GM18508 (cell line): ENCODE measurements around the gene NONO.
"Not testable (repeated sequence)": the region's sequence is repeated elsewhere in the genome, so short reads cannot be mapped to it uniquely, and the experiment has no call there.

Experiments
- ATAC-seq: cut with Tn5 transposase; IDR thresholded peaks from one replicate; pipeline ENCODE4 v1.9.1; 2021; ENCODE audit warnings: moderate number of reproducible peaks; ENCODE audit not compliant: insufficient read depth, unreplicated experiment

NONO gene, protein sequence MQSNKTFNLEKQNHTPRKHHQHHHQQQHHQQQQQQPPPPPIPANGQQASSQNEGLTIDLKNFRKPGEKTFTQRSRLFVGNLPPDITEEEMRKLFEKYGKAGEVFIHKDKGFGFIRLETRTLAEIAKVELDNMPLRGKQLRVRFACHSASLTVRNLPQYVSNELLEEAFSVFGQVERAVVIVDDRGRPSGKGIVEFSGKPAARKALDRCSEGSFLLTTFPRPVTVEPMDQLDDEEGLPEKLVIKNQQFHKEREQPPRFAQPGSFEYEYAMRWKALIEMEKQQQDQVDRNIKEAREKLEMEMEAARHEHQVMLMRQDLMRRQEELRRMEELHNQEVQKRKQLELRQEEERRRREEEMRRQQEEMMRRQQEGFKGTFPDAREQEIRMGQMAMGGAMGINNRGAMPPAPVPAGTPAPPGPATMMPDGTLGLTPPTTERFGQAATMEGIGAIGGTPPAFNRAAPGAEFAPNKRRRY

DNA sequence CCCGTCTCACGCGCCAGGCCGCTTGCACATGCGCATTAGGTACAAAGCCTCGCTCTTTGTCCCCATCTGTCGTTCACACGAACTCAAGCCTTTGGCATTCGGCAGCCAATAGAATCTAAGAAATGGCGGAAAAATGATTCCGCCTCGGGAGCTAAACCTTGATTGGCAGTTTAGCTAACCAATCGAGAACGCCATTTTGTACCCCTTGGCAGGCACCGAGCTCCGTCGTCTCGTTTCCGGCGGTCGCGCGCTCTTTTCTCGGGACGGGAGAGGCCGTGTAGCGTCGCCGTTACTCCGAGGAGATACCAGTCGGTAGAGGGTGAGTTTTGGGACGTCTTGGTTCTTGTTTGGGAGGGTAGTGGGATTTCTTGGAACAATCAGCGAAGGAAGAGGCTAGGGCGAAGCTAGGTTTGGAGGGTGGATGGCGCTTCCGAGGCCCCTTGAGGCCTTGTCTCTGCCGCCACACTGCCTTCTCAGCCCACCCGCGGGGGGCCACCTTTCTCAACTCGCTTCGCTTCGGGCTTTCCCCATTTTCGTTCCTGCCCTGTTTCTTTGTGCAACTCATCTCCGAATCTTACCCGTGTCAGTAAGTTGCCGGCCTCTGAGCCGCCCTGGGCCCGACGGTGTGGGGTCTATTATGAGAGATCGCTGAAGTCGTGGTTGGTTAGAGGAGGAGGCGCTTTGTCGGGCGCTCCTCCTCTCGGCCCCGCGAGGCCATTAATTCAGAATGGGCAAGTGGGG lies at the start of gene NONO:
NONO (plus strand) TSS at position 233 of the 741 bp plus-strand sequence. CDS start 7,003 bp downstream, outside the sequence.
- ATAC-seq, result peak; percentile 88

DNA sequence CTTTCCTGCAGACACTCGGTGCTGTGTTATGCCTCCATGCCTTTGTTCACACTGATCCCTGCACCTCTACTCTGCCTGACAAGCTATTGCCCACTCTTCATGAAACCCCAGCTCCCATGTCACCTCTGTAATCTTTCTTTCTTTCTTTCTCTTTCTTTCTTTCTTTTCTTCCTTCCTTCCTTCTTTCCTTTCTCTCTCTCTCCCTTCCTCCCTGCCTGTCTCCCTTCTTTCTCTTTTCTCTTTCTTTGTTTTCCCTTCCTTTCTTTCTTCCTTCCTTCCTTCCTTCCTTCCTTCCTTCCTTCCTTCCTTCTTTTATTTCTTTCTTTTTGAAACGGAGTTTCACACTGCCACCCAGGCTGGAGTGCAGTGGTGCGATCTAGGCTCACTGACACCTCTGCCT lies 48.0 kb upstream of the NONO start:
- ATAC-seq, result no peak

DNA sequence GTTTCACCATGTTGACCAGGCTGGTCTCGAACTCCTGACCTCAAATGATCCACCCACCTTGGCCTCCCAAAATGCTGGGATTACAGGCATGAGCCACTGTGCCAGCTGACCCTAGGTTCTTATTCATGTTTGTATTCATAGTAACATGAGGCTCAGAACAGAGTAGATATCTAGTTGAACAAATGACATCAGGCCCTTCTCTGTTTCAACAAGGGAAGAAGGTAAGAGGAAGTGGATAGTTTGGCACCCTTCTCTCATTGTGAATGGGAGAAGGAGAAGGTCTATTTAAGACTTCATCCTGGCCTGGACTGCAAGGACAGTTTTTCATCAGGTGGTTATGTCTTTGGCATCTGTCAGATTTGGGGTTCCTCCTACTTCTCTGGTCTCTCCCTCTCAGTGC lies 46.6 kb upstream of the NONO start:
- ATAC-seq, result no peak

DNA sequence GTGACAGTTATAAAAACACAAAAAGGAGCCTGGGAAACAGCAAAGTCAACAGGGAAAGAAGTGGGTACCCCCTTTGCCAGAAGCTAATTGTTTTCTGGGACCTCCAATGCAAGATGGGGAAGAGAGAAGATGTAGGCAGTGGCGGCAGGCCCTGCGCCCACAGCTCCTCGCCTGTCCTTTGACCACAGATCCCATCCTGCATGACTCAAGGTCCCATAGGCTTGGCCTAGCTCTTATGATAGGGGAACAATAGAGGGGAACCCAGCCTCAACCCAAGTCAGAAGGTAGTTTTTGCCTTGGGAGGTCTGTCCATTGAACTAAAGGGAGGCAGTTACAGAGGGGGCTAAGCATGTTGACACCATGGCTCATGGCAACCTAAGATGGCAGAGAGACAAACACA lies 43.7 kb upstream of the NONO start:
- no peak for ATAC-seq

DNA sequence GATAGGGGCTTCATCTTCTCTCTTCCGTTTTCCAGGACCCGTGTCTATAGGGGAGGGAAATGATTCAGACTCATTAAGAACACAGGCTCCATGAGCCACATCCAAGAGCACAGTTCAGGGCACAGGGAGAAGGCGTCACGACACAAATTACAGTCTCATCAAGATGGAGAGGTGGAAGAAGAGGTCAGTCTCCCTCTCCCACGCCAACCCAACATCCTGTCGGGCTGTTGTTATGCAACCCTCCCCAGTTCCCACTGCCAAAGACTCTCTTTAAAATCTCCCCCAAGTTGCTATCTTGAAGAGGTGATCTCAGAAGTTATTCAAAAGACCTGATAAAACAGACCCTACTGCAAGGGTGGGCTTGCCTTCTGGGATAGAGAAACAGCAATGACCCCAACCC lies 42.1 kb upstream of the NONO start:
- no peak for ATAC-seq

DNA sequence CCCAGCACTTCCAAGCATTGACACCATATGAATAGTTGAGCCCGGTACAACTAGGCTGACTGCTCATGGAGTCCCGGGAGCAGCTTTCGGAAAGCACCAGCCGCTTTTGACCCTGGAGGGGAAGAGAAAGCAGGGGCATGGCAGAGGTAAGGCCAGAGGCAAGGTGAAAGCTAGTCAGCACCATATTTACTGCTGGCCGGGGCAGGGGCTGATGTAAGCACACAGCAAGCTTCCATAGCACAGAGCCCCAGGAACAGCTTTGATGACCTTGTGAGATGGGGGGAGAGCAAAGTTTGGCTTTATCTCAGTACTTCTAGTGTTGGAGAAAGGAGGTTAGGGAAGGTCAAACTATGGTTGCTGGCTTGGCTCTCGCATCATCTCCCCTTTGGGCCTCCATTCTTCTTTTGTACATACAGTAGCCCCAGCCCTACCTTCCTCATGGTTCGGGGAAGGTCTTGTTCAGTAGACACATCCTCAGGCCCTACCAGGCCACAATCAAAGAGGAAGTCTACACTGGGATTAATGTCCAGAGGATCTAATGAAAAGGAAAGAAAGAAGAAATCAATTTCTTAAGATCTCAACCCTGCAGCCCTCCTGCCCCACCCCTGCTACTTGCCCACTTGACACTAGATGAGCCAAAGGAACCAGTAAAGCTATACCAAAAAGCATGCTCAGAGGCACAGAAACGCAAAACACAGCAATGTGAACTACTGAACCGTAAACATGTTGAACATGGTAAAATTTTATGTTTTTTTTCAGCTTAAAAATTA lies 38.9 kb upstream of the NONO start:
- ATAC-seq, result no peak

DNA sequence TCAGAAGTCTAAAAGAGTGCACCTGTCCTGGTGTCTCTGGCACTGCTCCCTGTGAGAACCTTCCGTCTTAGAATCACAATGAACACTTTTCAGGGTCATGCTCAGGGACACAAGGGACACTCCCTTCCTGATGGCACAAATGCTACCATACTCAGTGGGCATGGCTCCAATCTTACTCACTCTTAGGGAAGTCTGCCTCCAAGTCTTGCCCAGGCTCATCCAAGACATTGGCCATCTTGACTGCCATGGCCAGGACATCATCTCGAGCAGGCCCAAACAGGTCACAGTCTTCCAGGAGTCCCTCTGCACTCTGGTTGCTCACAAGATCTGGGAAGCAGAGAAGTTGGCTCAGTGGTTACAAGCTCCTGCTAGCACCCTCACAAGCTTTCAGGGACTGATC lies 38.3 kb upstream of the NONO start:
- ATAC-seq, result no peak

DNA sequence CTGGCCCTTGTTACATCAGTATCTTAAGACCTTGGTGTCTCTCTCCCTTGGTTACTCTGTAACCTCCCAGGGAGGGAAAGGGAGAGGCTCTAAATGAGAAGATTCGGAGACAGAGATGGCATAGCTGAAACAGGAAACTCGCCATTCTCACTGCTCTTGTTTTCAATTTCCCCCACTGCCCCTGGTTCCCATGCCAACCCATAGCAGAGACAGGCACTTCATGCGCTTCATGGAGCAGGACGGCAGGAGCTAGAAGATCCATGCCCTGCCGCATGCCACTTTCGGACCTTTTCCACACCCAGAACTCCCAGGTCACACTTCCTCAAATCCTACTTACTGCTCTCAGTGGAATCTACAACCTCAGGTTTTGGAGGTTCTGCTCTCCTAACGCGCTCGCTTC lies 32.6 kb upstream of the NONO start:
- no peak for ATAC-seq

DNA sequence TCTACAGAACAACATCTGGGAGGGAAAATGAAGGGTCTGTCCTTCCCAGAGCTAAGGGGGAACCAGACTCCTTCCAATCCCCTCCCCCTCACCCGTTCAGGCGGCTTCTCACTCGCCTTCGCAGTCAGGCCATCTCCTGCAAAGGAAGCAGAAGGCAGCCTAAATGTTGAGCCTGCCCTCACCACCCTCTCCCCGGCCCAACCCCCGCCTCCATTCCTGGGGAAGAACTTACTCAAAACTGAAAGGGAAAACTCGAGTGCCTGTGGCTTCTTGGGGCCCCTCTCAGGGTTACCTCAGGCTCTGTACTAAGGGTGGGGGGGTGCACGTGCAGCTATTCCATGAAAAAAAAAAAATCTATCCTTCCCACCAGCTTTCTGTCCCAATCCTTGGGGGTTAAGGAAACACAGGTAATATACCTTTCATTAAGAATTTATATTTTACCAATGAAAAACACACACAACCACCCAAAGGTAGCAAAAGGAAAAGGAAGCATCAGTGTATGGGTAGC lies 31.9 kb upstream of the NONO start:
- no peak for ATAC-seq

DNA sequence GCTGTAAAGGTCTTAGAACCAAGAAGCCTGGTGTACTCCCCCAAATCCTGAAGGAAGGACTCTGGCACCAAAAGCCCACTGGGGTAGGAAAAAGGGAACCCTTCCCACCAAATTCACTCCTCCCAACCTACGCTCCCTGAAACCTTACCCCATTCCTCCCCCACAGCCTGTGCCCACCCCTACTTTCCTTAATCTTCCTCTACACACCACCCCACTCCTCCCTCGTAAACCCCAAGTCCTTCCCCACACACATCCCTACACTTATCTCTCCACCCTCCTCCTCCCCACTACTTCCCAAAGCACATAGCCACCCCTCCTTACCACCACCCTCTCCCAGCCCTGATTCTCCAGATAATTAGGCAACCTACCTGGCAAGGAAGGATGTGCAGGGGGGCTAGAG lies 31.2 kb upstream of the NONO start:
- no peak for ATAC-seq

DNA sequence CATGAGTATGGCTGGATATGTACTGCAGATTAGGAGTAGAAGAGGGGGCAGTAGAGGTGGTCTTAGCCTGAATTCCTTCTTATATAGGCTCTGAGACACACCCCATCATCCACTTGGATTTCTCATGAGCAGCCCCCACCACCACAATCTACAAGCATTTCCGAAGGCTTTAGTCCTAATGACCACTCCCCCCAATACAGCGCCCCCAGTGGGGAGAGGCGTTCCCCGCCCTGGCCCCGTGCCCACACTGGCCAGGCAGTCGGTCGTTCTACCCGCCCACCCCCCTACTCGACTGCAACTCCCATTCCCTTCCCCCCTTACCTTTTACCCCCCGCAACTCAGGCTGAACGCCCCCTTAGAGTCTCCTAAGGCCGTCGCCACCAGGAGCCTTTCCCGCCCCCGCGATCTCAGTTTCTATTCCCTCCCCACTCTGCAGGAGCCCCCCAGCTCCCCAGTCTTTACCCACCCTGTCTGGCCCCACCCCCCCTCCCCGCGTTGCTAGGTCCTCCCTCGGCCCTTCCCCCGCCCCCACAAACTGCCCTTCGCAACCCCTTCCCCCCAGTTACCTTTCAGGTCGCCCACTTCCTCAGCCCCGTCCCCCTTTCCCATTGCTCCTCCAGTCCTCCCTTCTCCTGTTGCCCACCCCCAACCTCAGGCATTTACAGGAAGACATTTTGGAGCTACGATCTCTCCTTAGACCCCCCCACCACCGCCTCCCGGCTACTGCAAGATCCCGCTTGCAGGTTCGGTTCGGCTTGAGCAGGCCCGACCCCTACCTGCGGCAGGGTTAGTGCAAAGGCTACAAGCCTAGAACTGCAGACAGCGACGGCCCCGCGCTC lies 30.0 kb upstream of the NONO start:
- ATAC-seq, result no peak

DNA sequence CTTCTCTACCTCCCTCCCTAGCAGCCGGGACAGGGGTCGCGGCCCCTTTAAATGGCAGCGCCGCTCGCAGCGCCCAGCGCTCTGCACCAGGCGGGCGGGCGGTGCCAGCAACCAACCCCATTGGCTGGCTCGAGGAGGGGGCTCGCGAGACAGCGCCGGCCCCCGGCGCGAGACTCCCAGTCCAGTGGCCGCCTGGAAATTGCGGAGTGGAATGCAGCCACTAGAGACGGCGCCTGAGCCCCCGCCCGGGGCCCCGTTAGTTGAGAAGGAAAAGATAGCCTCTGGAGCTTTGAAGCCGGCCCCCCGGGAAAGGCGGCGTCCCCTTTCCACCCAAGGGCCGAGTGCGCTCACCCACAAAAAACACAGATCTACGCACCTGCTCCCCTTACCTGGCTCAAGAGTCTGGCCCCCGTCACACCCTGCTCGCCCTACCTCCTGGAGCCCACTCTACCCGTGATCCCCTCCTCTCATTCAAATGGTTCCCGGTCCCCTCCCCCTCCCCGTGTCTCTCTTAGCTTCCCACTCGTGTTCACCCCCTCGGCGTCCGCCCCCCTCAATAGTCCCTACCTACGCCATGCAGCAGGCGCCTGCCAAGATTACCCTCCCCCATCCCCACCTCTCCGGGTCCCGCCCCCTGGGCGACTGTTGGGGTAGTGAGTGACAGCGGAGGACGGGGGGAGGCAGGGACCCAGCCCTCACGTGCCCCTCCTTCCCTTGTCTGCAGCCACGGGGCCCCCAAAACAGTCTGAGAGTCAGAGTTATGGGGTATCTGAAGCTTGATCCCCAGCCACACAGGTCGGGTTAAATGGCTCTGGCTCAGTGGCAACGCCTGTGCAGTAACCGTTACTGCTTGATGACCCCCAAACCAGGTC lies 29.1 kb upstream of the NONO start, which contains the start of gene ZMYM3:
ZMYM3 (minus strand) TSS at position 49 of the 872 bp plus-strand sequence. CDS start 885 bp downstream, outside the sequence.
- ATAC-seq, result peak; percentile 45

DNA sequence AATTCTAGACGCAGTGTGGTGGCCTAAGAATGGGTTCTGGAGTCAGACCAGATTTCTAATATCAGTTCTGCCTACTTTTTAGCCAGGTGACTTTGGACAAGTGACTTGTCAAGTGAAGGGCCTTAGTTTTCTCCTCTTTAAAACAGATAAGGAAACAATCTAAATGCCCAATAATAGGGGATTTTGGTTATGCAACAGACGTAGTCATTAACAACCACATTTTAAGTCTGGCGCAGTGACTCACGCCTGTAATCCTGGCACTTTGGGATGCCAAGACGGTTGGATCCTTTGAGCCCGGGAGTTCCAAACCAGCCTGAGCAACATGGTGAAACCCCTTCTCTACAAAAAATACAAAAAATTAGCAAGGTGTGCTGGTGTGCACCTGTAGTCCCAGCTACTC lies 27.4 kb upstream of the NONO start:
- ATAC-seq, result no peak

DNA sequence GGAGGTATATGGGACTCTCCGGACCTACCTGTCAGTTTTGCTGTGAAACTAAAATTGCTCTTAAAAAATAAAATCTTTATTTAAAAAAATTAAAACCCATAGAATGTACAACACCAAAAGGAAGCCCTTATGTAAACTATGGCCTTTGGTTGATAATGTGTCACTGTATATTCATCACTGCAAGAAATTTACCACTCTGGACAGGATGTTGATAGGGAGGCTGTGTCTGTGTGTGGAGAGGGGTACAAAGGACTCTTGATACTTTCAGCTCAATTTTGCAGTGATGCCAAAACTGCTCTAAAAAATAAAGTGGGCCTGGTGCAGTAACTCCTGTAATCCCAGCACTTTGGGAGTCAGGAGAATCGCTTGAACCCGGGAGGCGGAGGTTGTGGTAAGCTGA lies 26.6 kb upstream of the NONO start:
- no peak for ATAC-seq

DNA sequence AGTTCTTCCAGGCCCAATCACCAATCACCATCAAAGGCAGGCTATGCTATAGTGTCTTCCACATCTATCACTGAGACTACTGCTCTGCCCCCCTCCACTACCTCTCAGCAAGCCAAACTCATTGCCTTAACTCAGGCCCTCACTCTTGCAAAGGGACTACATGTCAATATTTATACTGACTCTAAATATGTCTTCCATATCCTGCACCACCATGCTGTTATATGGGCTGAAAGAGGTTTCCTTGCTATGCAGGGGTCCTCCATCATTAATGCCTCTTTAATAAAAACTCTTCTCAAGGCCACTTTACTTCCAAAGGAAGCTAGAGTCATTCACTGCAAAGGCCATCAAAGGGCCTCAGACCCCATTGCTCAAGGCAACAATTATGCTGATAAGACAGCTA lies 14.8 kb upstream of the NONO start:
- not testable (repeated sequence) for ATAC-seq

DNA sequence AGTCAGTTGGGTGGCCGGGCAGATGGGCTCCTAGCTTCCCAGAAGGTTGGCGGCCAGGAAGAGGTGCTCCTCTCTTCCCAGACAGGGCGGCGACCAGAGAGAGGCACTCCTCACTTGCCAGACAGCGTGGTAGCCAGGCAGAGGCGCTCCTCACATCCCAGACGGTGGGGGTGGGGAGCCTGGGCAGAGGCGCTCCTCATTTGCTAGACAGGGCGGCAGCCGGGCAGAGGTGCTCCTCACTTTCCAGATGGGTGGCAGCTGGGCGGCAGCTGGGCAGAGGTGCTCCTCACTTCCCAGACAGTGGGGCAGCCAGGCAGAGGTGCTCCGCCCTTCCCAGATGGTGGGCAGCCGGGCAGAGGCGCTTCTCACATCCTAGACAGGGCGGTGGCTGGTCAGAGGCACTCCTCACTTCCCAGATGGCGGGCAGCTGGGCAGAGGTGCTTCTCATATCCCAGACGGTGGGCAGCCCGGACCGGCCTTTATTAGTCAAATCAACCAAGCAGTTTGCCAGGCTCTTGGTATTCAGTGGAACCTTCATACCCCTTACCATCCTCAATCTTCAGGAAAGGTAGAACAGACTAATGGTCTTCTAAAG lies 13.5 kb upstream of the NONO start:
- ATAC-seq, result no peak

DNA sequence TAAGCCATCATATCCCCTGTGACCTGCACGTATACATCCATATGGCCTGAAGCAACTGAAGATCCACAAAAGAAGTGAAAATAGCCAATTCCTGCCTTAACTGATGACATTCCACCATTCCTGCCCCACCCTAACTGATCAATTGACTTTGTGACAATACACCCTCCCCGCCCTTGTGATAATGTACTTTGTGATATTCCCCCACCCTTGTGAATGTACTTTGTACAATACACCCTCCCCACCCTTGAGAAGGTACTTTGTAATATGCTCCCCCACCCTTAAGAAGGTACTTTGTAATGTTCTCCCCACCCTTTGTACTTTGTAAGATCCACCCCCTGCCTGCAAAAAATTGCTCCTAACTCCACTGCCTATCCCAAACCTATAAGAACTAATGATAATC lies 11.1 kb upstream of the NONO start:
- ATAC-seq, result not testable (repeated sequence)

DNA sequence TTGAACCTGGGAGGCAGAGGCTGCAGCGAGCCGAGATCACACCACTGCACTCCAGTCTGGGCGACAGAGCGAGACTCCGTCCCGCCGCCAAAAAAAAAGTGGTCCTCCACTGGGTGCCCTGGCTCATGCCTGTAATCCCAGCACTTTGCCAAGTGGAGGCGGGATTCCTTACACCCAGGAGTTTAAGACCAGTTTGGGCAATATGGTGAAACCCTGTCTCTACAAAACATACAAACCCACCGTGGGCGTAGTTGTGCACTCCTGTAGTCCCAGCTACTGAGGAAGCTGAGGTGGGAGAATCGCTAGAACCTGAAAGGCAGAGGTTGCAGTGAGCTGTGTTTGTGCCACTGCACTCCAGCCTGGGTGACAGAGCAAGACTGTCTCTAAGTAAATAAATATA lies 2.1 kb upstream of the NONO start:
- not testable (repeated sequence) for ATAC-seq
